CD8-positive, alpha-beta memory T cell (primary cell): ENCODE measurements around the gene STARD4. TPM values are rescaled to one million over a fixed set of nuclear protein-coding genes. Genes with fewer than 3 reads are reported as not detected.

Experiments used
- CTCF ChIA-PET: fragments of 350-600 bp; sonication (Branson Sonifier 250); formaldehyde crosslinking; loops from one replicate; lab custom pipeline; 2021; ENCODE audit warnings: antibody characterized with exemption; lab: Charles Lee
- POLR2A ChIA-PET: fragments of 350-600 bp; sonication (Branson Sonifier 250); formaldehyde crosslinking; loops from one replicate; lab custom pipeline; 2021; ENCODE audit warnings: antibody characterized with exemption; lab: Charles Lee
- DNase-seq, 5 donors: peaks; one replicate each; pipeline versions ENCODE4 v3.0.0 to v3.0.0-alpha.2; 2020 to 2022; ENCODE audit warnings: mixed read lengths in 1 of 5
- H3K27ac ChIP-seq: one replicate; pipeline ENCODE4 v1.7.0; 2013; ENCODE audit warnings: low read depth, mild to moderate bottlenecking, low read length, moderate library complexity
- H3K27me3 ChIP-seq: 2 replicates; pipeline ENCODE4 v1.7.0; 2013; ENCODE audit warnings: low read length, mild to moderate bottlenecking; ENCODE audit not compliant: insufficient read depth, poor library complexity, severe bottlenecking
- H3K36me3 ChIP-seq: 2 replicates; pipeline ENCODE4 v1.7.0; 2013; ENCODE audit warnings: mild to moderate bottlenecking, low read length, moderate library complexity; ENCODE audit not compliant: insufficient read depth
- H3K4me1 ChIP-seq: 2 replicates; pipeline ENCODE4 v1.7.0; 2013; ENCODE audit warnings: mild to moderate bottlenecking, low read length, moderate library complexity; ENCODE audit not compliant: insufficient read depth
- H3K4me3 ChIP-seq: 2 replicates; pipeline ENCODE4 v1.7.0; 2013; ENCODE audit warnings: mild to moderate bottlenecking, low read length
- H3K9me3 ChIP-seq: 2 replicates; pipeline ENCODE4 v1.7.0; 2013; ENCODE audit warnings: mild to moderate bottlenecking, low read length
- H3K27ac Mint-ChIP-seq, 8 donors: one replicate each; pipeline ENCODE4 v1.8.0; 2020 to 2021; ENCODE audit warnings: mixed read lengths in 8 of 8, mild to moderate bottlenecking in 6 of 8, inconsistent platforms in 3 of 8, moderate library complexity in 3 of 8
- H3K27me3 Mint-ChIP-seq, 2 donors: one replicate each; pipeline ENCODE4 v1.8.0; 2020 to 2021; ENCODE audit warnings: mixed read lengths in 2 of 2, mild to moderate bottlenecking in 1 of 2, moderate library complexity in 1 of 2
- H3K36me3 Mint-ChIP-seq, 3 donors: one replicate each; pipeline ENCODE4 v1.8.0; 2020 to 2021; ENCODE audit warnings: mixed read lengths in 3 of 3, inconsistent platforms in 1 of 3, mild to moderate bottlenecking in 1 of 3
- H3K4me1 Mint-ChIP-seq, 3 donors: one replicate each; pipeline ENCODE4 v1.8.0; 2020 to 2021; ENCODE audit warnings: mixed read lengths in 3 of 3, inconsistent platforms in 1 of 3, mild to moderate bottlenecking in 1 of 3
- H3K4me3 Mint-ChIP-seq, 7 donors: one replicate each; pipeline ENCODE4 v1.8.0; 2020 to 2021; ENCODE audit warnings: mixed read lengths in 7 of 7, mild to moderate bottlenecking in 6 of 7, moderate library complexity in 4 of 7, inconsistent platforms in 2 of 7
- H3K9me3 Mint-ChIP-seq, 5 donors: one replicate each; pipeline ENCODE4 v1.8.0; 2020 to 2022; ENCODE audit warnings: mixed read lengths in 5 of 5, mild to moderate bottlenecking in 3 of 5, moderate library complexity in 2 of 5, inconsistent platforms in 1 of 5
- polyA plus RNA-seq: library from polyadenylated mRNA; unstranded; fragments of 300-500 nt; fragmentation: Illumina TruSeq; gene quantifications from one replicate; pipeline ENCODE4 v1.2.3, GENCODE V29; 2021
- total RNA-seq, 2 experiments: library from RNA; stranded (reverse); gene quantifications; one replicate each; pipeline ENCODE4 v1.2.3, GENCODE V29; 2021

STARD4 gene
- total and polyA plus RNA-seq, 3 experiments from 2014 or later = 9.0 to 32.5 (median 32.0) TPM

GRCh38 chr5:111517853-111518501 is 5.6 kb upstream of the STARD4 start:
- POLR2A ChIA-PET = no interaction called here
- Histone ChIP-seq H3K36me3 (no peaks in the 10 kb centered on the region), H3K27me3 (no peaks in the 10 kb centered on the region), H3K9me3 (no peaks in the 10 kb centered on the region), H3K4me3 (no peak overlapping the region), H3K27ac (no peak overlapping the region), H3K4me1 (peaks cover 3% of the 10 kb centered on the region)
- H3K27ac Mint-ChIP-seq = peak overlapping the region in 1 of 8 donors; percentile 0
- H3K4me3 Mint-ChIP-seq = no peak overlapping the region
- CTCF ChIA-PET = interaction anchor here (1.2 kb wide), 1 partner anchor 14 kb away, joined by 3 read pairs; no protein-coding TSS in a partner anchor
- H3K9me3 Mint-ChIP-seq = no peaks in the 10 kb centered on the region
- H3K36me3 Mint-ChIP-seq = peaks cover 0 to under 1% (median 0%) of the 10 kb centered on the region in 3 donors
- peaks cover under 1 to 3% (median 2%) of the 10 kb centered on the region in 3 donors for H3K4me1 Mint-ChIP-seq
- H3K27me3 Mint-ChIP-seq = peaks cover 0 to 8% of the 10 kb centered on the region in 2 donors
- no peak for DNase-seq

- Histone ChIP-seq H3K9me3 (no peaks in the 10 kb centered on the region), H3K36me3 (no peaks in the 10 kb centered on the region), H3K27me3 (no peaks in the 10 kb centered on the region), H3K27ac (peak overlapping the region; percentile 87), H3K4me3 (no peak overlapping the region), H3K4me1 (peaks cover 21% of the 10 kb centered on the region)
- no peak for DNase-seq
- CTCF ChIA-PET = interaction anchor here (1.7 kb wide), 1 partner anchor 18 kb away, joined by 10 read pairs; no protein-coding TSS in a partner anchor
- Mint-ChIP-seq H3K36me3 (peaks cover 0 to 12% (median 0%) of the 10 kb centered on the region in 3 donors), H3K4me1 (peaks cover 23 to 42% (median 38%) of the 10 kb centered on the region in 3 donors), H3K27ac (peak overlapping the region in 3 of 8 donors; percentile 25 to 55 (median 31)), H3K27me3 (no peaks in the 10 kb centered on the region), H3K4me3 (peak overlapping the region in 5 of 7 donors; percentile 6 to 82 (median 15)), H3K9me3 (no peaks in the 10 kb centered on the region)
- POLR2A ChIA-PET = no interaction called here
Observed at GRCh38 chr5:111514087-111514486, 1.8 kb upstream of the STARD4 start.

GRCh38 chr5:111513131-111513520 is 791 bp upstream of the STARD4 start:
- peak overlapping the region; percentile 70 for H3K4me3 ChIP-seq
- DNase-seq = no peak
- peak overlapping the region; percentile 96 to 100 (median 98) for H3K4me3 Mint-ChIP-seq
- H3K36me3 ChIP-seq = no peaks in the 10 kb centered on the region
- H3K4me1 Mint-ChIP-seq = peaks cover 30 to 51% (median 46%) of the 10 kb centered on the region in 3 donors
- peak overlapping the region; percentile 87 for H3K27ac ChIP-seq
- peak overlapping the region in 7 of 8 donors; percentile 76 to 99 (median 95) for H3K27ac Mint-ChIP-seq
- H3K4me1 ChIP-seq = peaks cover 22% of the 10 kb centered on the region
- no peaks in the 10 kb centered on the region for H3K9me3 Mint-ChIP-seq
- no peaks in the 10 kb centered on the region for H3K27me3 Mint-ChIP-seq
- H3K36me3 Mint-ChIP-seq = peaks cover 0 to 12% (median 0%) of the 10 kb centered on the region in 3 donors
- CTCF ChIA-PET = interaction anchor here (1.0 kb wide), 1 partner anchor 19 kb away, joined by 3 read pairs; no protein-coding TSS in a partner anchor
- no peaks in the 10 kb centered on the region for H3K9me3 ChIP-seq
- POLR2A ChIA-PET = interaction anchor here (1.1 kb wide), 1 partner anchor 646 kb away, joined by 4 read pairs; no protein-coding TSS in a partner anchor
- H3K27me3 ChIP-seq = no peaks in the 10 kb centered on the region

GRCh38 chr5:111511831-111512374 is 432 bp downstream of the STARD4 start:
- Mint-ChIP-seq H3K4me1 (peaks cover 37 to 62% (median 56%) of the 10 kb centered on the region in 3 donors), H3K27ac (peak overlapping the region; percentile 76 to 99 (median 95)), H3K36me3 (peaks cover 0 to 12% (median 0%) of the 10 kb centered on the region in 3 donors), H3K4me3 (peak overlapping the region; percentile 96 to 100 (median 98)), H3K9me3 (no peaks in the 10 kb centered on the region), H3K27me3 (no peaks in the 10 kb centered on the region)
- no peaks in the 10 kb centered on the region for H3K27me3 ChIP-seq
- CTCF ChIA-PET = no interaction called here
- no peaks in the 10 kb centered on the region for H3K9me3 ChIP-seq
- H3K27ac ChIP-seq = peak overlapping the region; percentile 87
- no peaks in the 10 kb centered on the region for H3K36me3 ChIP-seq
- POLR2A ChIA-PET = no interaction called here
- DNase-seq = peak in 1 of 5 donors; percentile 47
- peak overlapping the region; percentile 70 for H3K4me3 ChIP-seq
- peaks cover 25% of the 10 kb centered on the region for H3K4me1 ChIP-seq

- Histone ChIP-seq H3K36me3 (no peaks in the 10 kb centered on the region), H3K4me3 (peak overlapping the region; percentile 70), H3K27me3 (no peaks in the 10 kb centered on the region), H3K27ac (peak overlapping the region; percentile 87), H3K9me3 (no peaks in the 10 kb centered on the region), H3K4me1 (peaks cover 25% of the 10 kb centered on the region)
- DNase-seq = no peak
- peaks cover 0 to 12% (median 0%) of the 10 kb centered on the region in 3 donors for H3K36me3 Mint-ChIP-seq
- H3K4me3 Mint-ChIP-seq = peak overlapping the region; percentile 96 to 100 (median 98)
- ChIA-PET CTCF (interaction anchor here (1.4 kb wide), 1 partner anchor 20 kb away, joined by 10 read pairs; no protein-coding TSS in a partner anchor), POLR2A (no interaction called here)
- no peaks in the 10 kb centered on the region for H3K27me3 Mint-ChIP-seq
- no peaks in the 10 kb centered on the region for H3K9me3 Mint-ChIP-seq
- peaks cover 40 to 62% (median 56%) of the 10 kb centered on the region in 3 donors for H3K4me1 Mint-ChIP-seq
- peak overlapping the region; percentile 76 to 99 (median 95) for H3K27ac Mint-ChIP-seq
Observed at GRCh38 chr5:111511174-111511830, 1.0 kb downstream of the STARD4 start.

- DNase-seq = no peak
- no peaks in the 10 kb centered on the region for H3K36me3 ChIP-seq
- ChIA-PET CTCF (no interaction called here), POLR2A (no interaction called here)
- H3K4me3 ChIP-seq = no peak overlapping the region
- no peaks in the 10 kb centered on the region for H3K27me3 Mint-ChIP-seq
- peaks cover 25% of the 10 kb centered on the region for H3K4me1 ChIP-seq
- H3K9me3 ChIP-seq = no peaks in the 10 kb centered on the region
- peak overlapping the region in 3 of 8 donors; percentile 4 to 24 (median 7) for H3K27ac Mint-ChIP-seq
- H3K4me1 Mint-ChIP-seq = peaks cover 42 to 70% (median 66%) of the 10 kb centered on the region in 3 donors
- peaks cover 0 to 14% (median 2%) of the 10 kb centered on the region in 3 donors for H3K36me3 Mint-ChIP-seq
- no peaks in the 10 kb centered on the region for H3K27me3 ChIP-seq
- H3K9me3 Mint-ChIP-seq = no peaks in the 10 kb centered on the region
- H3K27ac ChIP-seq = no peak overlapping the region
- H3K4me3 Mint-ChIP-seq = peak overlapping the region in 2 of 7 donors; percentile 0 to 4
Observed at GRCh38 chr5:111509119-111509518, 3.2 kb downstream of the STARD4 start.

GRCh38 chr5:111507276-111507675 is 5.1 kb downstream of the STARD4 start:
- Mint-ChIP-seq H3K4me3 (no peak overlapping the region), H3K27me3 (no peaks in the 10 kb centered on the region), H3K9me3 (no peaks in the 10 kb centered on the region), H3K4me1 (peaks cover 43 to 65% (median 56%) of the 10 kb centered on the region in 3 donors), H3K36me3 (peaks cover 0 to 9% (median 2%) of the 10 kb centered on the region in 3 donors), H3K27ac (peak overlapping the region in 4 of 8 donors; percentile 2 to 65 (median 35))
- Histone ChIP-seq H3K9me3 (no peaks in the 10 kb centered on the region), H3K27ac (no peak overlapping the region), H3K27me3 (no peaks in the 10 kb centered on the region), H3K36me3 (no peaks in the 10 kb centered on the region), H3K4me3 (no peak overlapping the region), H3K4me1 (peaks cover 20% of the 10 kb centered on the region)
- POLR2A ChIA-PET = interaction anchor here (0.6 to 1.0 kb wide), 2 partner anchors 21 to 23 kb away, joined by 3 to 5 read pairs; no protein-coding TSS in a partner anchor
- DNase-seq = no peak
- CTCF ChIA-PET = interaction anchor here (2.2 kb wide), 1 partner anchor 25 kb away, joined by 7 read pairs; no protein-coding TSS in a partner anchor
